Right lobe of liver (tissue), 6 donors: Measurements from ENCODE around the gene ETNK1. TPM values are rescaled to one million over a fixed set of nuclear protein-coding genes. Genes with fewer than 3 reads are reported as not detected.
A peak's percentile ranks its signal among the peaks of the same experiment; 100 is the strongest.
"Not testable (repeated sequence)": the region's sequence is repeated elsewhere in the genome, so short reads cannot be mapped to it uniquely, and the experiment has no call there.

Experiments used
- ATAC-seq, 4 donors: fragments of 200-7000 bp; cut with Tn5 transposase; one replicate each; pipeline ENCODE4 v1.9.1; 2020; ENCODE audit warnings: mild to moderate bottlenecking in 4 of 4, moderate library complexity in 4 of 4
- DNase-seq, 3 donors: peaks; one replicate each; pipeline ENCODE4 v3.0.0-alpha.2; 2020
- H3K27ac ChIP-seq, 3 donors: fragments of 200-600 bp; one replicate each; pipeline ENCODE4 v1.8.0; 2022
- H3K27me3 ChIP-seq, 2 donors: fragments of 200-600 bp; one replicate each; pipeline ENCODE4 v1.8.0; 2022
- H3K36me3 ChIP-seq, 4 donors: fragments of 200-600 bp; sonication (generic) in 1 of 4; one replicate each; pipeline versions ENCODE4 v1.5.1 to v1.8.0; 2017 to 2022; ENCODE audit warnings: control low read depth in 1 of 4
- H3K4me1 ChIP-seq, 4 donors: fragments of 200-600 bp; sonication (generic) in 1 of 4; one replicate each; pipeline versions ENCODE4 v1.5.1 to v1.8.0; 2017 to 2022; ENCODE audit warnings: control low read depth in 1 of 4
- H3K4me3 ChIP-seq, 3 donors: fragments of 200-600 bp; one replicate each; pipeline ENCODE4 v1.8.0; 2022
- H3K9me3 ChIP-seq, 4 donors: fragments of 200-600 bp; sonication (generic) in 1 of 4; one replicate each; pipeline versions ENCODE4 v1.5.1 to v1.8.0; 2017 to 2022; ENCODE audit warnings: control low read depth in 1 of 4
- POLR2A ChIP-seq: fragments of 450-650 bp; IDR thresholded peaks from one replicate; pipeline ENCODE4 v1.6.1; 2017; ENCODE audit warnings: antibody characterized with exemption, mild to moderate bottlenecking
- WGBS: methylation state at CpG from one replicate; pipeline ENCODE4 v1.1.6; 2018; ENCODE audit warnings: low coverage, low lambda C conversion rate; ENCODE audit not compliant: insufficient coverage; ENCODE audit errors: missing lambda C conversion rate; 5-methylcytosine and 5-hydroxymethylcytosine counted together
- intact Hi-C, 2 donors: fragments of 100-400 bp; cut with DNase I; formaldehyde crosslinking; loops; one replicate each; pipeline versions ENCODE4 v1.11.2 to v1.14.1; 2022
- total RNA-seq, 6 experiments: library from RNA; depleted of rRNA in 2 of 6; stranded (reverse); fragments of >200 nt in 2 of 6; fragmentation: NEBNext Ultra II Directional in 3 of 6; extraction: Animal tissue kit (Norgen Biotek cat#: 25700) in 3 of 6; gene quantifications; one replicate each; pipeline versions ENCODE4 v1.1.0 to v1.2.4, GENCODE V29; 2016 to 2023
- TF ChIP-seq, protein P1 (sequence below), 4 donors: fragments of 200-600 bp in 3 of 4; fragments of 450-650 bp in 1 of 4; IDR thresholded peaks; one replicate each; pipeline versions ENCODE4 v1.5.1 to v1.8.0; 2016 to 2022; ENCODE audit warnings: antibody characterized with exemption in 4 of 4, mild to moderate bottlenecking in 2 of 4
- donor health status: DM: no; HTN: yes; CAD: no.
- donor health status: DM: no; HTN: no; CAD: no.
- donor health status: DM: no; HTN: no; CAD: no.
- donor health status: DM: no; HTN: yes; CAD: no.
- donor health status: DM: no; HTN: yes; CAD: no.

Gene ETNK1
- total RNA-seq, 6 experiments from 2014 or later, result 24.1 to 65.3 (median 34.8) TPM

DNA sequence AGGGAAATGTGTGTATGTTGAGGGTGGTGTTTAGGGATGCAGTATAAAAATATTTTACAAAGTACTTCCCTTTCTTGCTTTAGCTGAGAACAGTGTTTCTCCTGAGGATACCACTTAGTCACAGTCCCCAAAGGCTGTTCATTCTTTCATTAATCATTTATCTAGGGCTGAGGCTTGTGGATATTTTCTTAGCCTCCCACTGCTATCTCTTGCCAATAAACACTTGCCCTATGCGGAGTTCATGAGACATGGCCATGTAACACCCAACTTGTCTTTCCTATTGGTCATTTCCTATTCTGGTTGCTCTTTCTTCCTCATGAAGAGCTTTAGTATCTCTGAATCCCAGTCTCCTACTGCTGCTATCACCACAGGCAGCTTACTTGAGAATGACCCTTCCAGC is 75.1 kb downstream of the ETNK1 start:
- DNase-seq (no peak), ATAC-seq (peak; percentile 51 to 84 (median 62))
- intact Hi-C loops, result no loop called here
- 54% methylated on average over 1 of the region's 1 CpG for WGBS
- H3K36me3 ChIP-seq, result no peaks in the 10 kb centered on the region
- H3K9me3 ChIP-seq, result no peaks in the 10 kb centered on the region
- H3K4me3 ChIP-seq, result no peak overlapping the region
- no peak for TF ChIP-seq POLR2A
- TF ChIP-seq, protein P1, sequence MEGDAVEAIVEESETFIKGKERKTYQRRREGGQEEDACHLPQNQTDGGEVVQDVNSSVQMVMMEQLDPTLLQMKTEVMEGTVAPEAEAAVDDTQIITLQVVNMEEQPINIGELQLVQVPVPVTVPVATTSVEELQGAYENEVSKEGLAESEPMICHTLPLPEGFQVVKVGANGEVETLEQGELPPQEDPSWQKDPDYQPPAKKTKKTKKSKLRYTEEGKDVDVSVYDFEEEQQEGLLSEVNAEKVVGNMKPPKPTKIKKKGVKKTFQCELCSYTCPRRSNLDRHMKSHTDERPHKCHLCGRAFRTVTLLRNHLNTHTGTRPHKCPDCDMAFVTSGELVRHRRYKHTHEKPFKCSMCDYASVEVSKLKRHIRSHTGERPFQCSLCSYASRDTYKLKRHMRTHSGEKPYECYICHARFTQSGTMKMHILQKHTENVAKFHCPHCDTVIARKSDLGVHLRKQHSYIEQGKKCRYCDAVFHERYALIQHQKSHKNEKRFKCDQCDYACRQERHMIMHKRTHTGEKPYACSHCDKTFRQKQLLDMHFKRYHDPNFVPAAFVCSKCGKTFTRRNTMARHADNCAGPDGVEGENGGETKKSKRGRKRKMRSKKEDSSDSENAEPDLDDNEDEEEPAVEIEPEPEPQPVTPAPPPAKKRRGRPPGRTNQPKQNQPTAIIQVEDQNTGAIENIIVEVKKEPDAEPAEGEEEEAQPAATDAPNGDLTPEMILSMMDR (IDR thresholded peaks at IDR 0.05), result no peak
- H3K27me3 ChIP-seq, result no peaks in the 10 kb centered on the region
- no peaks in the 10 kb centered on the region for H3K4me1 ChIP-seq
- no peak overlapping the region for H3K27ac ChIP-seq

DNA sequence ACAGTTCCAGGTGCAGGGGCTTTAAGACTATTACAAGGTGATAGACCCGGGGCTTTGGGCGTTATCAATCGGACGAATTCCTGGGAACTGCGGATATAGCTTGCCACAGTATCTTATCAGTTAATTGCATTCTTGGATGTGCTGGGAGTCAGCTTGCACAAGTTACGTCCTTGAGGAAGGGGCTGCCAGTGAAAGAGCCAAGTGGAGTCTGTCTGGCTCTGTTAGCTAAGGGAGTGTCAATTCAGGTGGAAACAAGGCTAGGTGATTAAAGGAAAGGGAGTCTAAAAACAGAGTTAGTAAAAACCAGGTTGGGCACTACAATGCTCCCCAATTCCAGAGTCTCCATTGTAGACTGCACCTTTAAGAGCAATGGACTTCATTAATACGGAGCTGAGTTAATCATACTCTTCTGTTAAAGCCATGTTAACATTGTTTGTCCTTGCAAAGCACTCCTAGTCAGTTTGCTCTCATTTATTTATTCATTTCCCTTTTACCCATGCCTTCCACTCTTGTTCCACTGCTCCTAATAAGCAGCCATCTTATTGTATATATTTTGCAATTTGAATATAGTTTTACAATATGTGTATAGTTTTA is 76.3 kb downstream of the ETNK1 start:
- WGBS, result 27% methylated on average over 3 of the region's 7 CpGs
- DNase-seq, ATAC-seq, H3K4me1 ChIP-seq, intact Hi-C loops, H3K36me3 ChIP-seq, H3K27me3 ChIP-seq, H3K9me3 ChIP-seq, H3K27ac ChIP-seq, H3K4me3 ChIP-seq: not testable (repeated sequence)

DNA sequence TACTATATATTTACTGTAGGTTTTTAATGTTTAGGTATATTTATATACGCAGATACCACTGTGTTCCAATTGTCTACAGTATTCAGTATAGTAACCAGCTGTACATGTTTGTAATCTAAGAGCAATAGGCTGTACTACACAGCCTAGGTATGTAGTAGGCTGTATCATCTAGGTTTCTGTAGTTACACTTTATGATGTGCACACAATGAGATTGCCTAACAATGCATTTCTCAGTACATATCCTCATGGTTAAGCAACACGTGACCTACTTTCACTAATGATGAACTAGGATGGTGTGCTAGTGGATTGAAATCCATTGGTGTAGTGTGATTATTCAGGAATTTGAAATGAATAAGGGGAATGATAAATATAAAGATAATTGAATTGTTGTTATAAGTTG is 77.7 kb downstream of the ETNK1 start:
- Histone ChIP-seq H3K4me1 (no peaks in the 10 kb centered on the region), H3K4me3 (no peak overlapping the region), H3K36me3 (no peaks in the 10 kb centered on the region), H3K27ac (no peak overlapping the region), H3K9me3 (no peaks in the 10 kb centered on the region), H3K27me3 (no peaks in the 10 kb centered on the region)
- no peak for DNase-seq
- ATAC-seq, result peak; percentile 24 to 47 (median 31)
- no peak for TF ChIP-seq POLR2A
- TF ChIP-seq, protein P1 (IDR thresholded peaks at IDR 0.05), result no peak
- 64% methylated on average over 2 of the region's 2 CpGs for whole genome bisulfite sequencing
- intact Hi-C loops, result no loop called here

DNA sequence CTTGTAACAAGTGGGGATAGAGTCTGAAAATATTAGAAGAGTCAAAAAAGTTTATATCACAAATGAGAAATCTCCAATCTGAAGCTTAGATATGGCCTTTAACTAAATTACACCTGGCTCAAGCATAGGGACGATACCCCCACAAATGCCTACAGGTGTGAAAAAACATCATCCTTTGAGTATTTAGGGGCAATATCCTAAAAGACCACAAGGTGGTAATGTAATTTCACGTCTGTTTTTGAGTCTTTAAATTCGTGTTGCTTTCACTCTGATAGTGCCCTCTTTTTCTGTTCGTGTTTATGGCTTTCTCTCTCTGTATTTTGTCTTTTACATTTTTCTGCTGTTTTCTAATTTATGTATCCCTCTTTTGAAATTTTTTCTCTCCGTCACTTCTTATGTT is 84.3 kb downstream of the ETNK1 start:
- peak; percentile 69 to 87 (median 78) for ATAC-seq

DNA sequence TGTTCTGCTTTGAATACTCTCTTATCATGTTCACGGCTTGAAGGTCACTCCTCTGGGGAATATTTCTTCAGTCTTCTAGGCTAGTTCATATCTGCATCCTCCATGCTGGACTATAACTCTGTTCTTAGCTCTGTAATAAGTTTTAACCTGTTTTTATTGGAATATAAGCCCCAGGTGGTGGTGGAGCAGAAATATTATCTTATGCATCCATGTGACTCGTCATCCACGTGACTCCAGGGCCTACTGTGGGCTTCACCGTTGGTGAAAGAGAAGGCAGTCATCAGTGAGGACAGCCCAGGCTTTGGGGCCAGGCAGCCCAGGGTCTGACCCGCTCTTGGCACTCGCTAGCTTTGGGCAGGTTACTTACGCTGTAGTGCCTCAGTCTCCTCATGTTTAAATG is 87.1 kb downstream of the ETNK1 start:
- WGBS, result 71% methylated on average over 7 of the region's 7 CpGs

More for the DNA sequence above, 84.3 kb downstream of the ETNK1 start:
- TF ChIP-seq POLR2A, result no peak
- TF ChIP-seq, protein P1 (IDR thresholded peaks at IDR 0.05), result peak; percentile 55 to 65 (median 56)
- no peaks in the 10 kb centered on the region for H3K36me3 ChIP-seq
- no peak for DNase-seq
- no peak overlapping the region for H3K27ac ChIP-seq
- no peaks in the 10 kb centered on the region for H3K9me3 ChIP-seq
- 9% methylated on average over 5 of the region's 5 CpGs for WGBS
- no peak overlapping the region for H3K4me3 ChIP-seq
- no peaks in the 10 kb centered on the region for H3K4me1 ChIP-seq
- intact Hi-C loops, result no loop called here
- no peaks in the 10 kb centered on the region for H3K27me3 ChIP-seq

More for the DNA sequence above, 87.1 kb downstream of the ETNK1 start:
- no peak overlapping the region for H3K4me3 ChIP-seq
- no peak for TF ChIP-seq POLR2A
- TF ChIP-seq, protein P1 (IDR thresholded peaks at IDR 0.05), result no peak
- no peak overlapping the region for H3K27ac ChIP-seq
- no peak for DNase-seq
- H3K9me3 ChIP-seq, result no peaks in the 10 kb centered on the region
- no peaks in the 10 kb centered on the region for H3K36me3 ChIP-seq
- no peaks in the 10 kb centered on the region for H3K4me1 ChIP-seq
- no peaks in the 10 kb centered on the region for H3K27me3 ChIP-seq
- ATAC-seq, result no peak
- intact Hi-C loops, result no loop called here
